Measurements from ENCODE around the gene TMEM61.

DNA sequence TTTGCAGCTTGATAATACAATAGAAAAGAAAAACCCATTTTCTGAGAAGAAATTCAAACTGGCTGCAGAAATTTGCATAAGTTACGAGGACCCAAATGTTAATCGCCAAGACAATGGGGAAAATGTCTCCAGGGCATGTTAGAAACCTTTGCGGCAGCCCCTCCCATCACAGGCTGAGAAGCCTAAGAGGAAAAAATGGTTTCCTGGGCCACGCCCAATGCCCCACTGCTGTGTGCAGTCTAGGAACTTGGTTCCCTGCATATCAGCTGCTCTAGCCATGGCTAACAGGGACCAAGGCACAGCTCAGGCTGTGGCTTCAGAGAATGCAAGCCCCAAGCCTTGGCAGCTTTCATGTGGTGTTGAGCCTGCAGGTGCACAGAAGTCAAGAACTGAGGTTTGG is 37.5 kb upstream of the TMEM61 start:
- TF ChIP-seq, protein P1, sequence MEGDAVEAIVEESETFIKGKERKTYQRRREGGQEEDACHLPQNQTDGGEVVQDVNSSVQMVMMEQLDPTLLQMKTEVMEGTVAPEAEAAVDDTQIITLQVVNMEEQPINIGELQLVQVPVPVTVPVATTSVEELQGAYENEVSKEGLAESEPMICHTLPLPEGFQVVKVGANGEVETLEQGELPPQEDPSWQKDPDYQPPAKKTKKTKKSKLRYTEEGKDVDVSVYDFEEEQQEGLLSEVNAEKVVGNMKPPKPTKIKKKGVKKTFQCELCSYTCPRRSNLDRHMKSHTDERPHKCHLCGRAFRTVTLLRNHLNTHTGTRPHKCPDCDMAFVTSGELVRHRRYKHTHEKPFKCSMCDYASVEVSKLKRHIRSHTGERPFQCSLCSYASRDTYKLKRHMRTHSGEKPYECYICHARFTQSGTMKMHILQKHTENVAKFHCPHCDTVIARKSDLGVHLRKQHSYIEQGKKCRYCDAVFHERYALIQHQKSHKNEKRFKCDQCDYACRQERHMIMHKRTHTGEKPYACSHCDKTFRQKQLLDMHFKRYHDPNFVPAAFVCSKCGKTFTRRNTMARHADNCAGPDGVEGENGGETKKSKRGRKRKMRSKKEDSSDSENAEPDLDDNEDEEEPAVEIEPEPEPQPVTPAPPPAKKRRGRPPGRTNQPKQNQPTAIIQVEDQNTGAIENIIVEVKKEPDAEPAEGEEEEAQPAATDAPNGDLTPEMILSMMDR (IDR thresholded peaks at IDR 0.05), result no peak
- TF ChIP-seq EZH2 (IDR thresholded peaks at IDR 0.05) (no peak), EZH2phosphoT487 (IDR thresholded peaks at IDR 0.05) (no peak)

Data from neural progenitor cell (in vitro differentiated cells).